Memory B cell (primary cell): Measurements from ENCODE around the gene WFDC1.

Experiments
- ATAC-seq: fragments of 150-1000 bp; cut with Tn5 transposase; 2 replicates; pipeline ENCODE4 v1.10.0; 2021; ENCODE audit warnings: low read depth, mild to moderate bottlenecking, moderate library complexity
- DNase-seq, 2 donors: peaks; one replicate each; pipeline ENCODE4 v3.0.0; 2022; ENCODE audit warnings: low spot score in 2 of 2
- H3K27ac Mint-ChIP-seq: one replicate; pipeline ENCODE4 v1.8.0; 2022; ENCODE audit warnings: mild to moderate bottlenecking, moderate library complexity, mixed read lengths
- H3K27me3 Mint-ChIP-seq: one replicate; pipeline ENCODE4 v1.8.0; 2022; ENCODE audit warnings: mixed read lengths
- H3K36me3 Mint-ChIP-seq: one replicate; pipeline ENCODE4 v1.8.0; 2022; ENCODE audit warnings: mild to moderate bottlenecking, mixed read lengths
- H3K4me1 Mint-ChIP-seq: one replicate; pipeline ENCODE4 v1.8.0; 2022; ENCODE audit warnings: mixed read lengths
- H3K4me3 Mint-ChIP-seq: one replicate; pipeline ENCODE4 v1.8.0; 2022; ENCODE audit warnings: mild to moderate bottlenecking, moderate library complexity, mixed read lengths
- H3K9me3 Mint-ChIP-seq: one replicate; pipeline ENCODE4 v1.8.0; 2022; ENCODE audit warnings: mixed read lengths

The WFDC1 gene

DNA sequence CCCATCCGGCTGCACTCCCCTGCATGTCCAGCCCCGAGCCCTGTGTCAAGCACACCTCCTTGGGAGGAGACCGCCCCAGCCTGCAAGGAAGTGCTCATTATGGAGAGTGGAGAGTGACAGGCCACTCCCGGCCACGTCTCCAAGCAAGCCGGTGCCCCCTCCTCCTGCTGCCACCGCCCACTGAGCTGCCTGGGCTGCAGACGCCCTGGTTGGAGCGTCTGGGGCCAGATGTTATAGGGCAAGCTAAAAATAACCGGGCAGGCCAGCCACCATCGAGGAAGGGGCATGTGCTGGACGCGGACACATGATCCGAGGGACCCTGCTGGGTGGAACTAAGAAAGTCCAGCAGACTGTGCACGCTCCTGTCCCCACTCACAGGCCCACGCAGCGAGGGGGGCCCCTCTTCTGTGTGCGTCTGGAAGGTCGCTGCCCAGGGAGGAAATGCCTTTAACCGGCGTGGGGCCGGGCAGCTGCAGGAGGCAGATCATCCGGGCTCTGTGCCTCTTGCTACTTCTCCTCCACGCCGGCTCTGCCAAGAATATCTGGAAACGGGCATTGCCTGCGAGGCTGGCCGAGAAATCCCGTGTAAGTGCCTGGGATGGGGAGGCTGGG, at the start of gene WFDC1:
Gene WFDC1, plus strand, starts transcription at position 348 of the 612 bp plus-strand sequence. Its CDS starts 94 bp downstream, at position 442.
- peaks cover 23% of the 10 kb centered on the region for H3K27me3 Mint-ChIP-seq
- H3K9me3 Mint-ChIP-seq: no peaks in the 10 kb centered on the region
- H3K4me1 Mint-ChIP-seq: peaks cover 8% of the 10 kb centered on the region
- ATAC-seq: no peak
- H3K4me3 Mint-ChIP-seq: no peak within 1 kb of the TSS
- no peak within 1 kb of the TSS for H3K27ac Mint-ChIP-seq
- no peak for DNase-seq
- H3K36me3 Mint-ChIP-seq: no peaks in the 10 kb centered on the region

DNA sequence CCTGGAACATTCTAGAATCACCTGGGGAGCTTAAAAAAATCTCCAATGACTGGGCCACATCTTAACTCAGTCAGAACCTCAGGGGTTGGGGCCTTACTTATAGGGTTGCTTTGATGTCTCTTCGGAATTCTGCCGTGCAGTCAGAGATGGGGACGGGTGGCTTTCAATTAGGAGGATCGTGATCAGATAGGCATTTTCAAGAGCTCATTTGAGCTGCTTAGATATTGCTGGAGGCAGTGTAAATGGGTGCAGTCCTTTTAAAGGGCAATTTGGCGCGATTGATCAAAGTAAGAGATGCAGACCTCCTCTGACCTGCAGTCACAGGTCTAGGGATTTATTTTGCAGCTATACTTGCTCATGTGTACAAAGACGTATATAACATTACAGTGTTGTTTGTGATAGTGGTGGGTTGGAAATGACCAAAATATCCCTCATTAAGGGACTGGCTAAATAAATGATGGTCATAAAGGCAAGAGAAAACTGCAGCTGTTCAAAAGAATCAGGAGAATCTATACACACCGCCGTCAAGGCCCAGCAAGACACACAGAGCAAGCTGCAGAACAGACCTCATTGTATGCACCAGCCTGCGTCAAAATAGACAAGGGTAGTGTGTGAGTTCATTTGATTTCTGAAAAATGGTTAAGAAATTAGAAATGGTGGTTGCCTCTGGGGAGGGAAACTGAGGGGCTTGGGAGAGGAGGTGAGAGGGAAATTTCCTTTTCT, 48.6 kb upstream of the WFDC1 start:
- Mint-ChIP-seq H3K4me1 (no peaks in the 10 kb centered on the region), H3K36me3 (no peaks in the 10 kb centered on the region), H3K4me3 (no peak overlapping the region), H3K27me3 (peaks cover 20% of the 10 kb centered on the region), H3K27ac (peak overlapping the region; percentile 9), H3K9me3 (peaks cover 4% of the 10 kb centered on the region)
- ATAC-seq: no peak
- no peak for DNase-seq

DNA sequence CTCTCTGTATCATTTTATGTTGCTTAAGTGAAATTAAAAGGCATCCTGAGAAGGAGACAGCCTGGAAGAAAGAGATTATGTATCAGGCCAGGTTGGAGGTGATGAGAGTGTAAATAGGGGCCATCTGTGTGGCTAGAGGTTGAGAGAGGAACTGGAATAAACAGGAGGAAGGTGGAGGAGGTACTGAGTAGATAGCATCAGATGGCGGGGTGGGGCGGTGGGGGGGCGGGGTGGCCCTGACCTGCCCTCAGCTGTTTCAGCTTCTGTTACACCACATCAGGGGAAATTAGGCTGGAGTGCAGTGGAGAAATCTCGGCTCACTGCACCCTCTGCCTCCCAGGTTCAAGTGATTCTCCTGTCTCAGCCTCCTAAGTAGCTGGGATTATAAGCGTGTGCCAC, 48.0 kb upstream of the WFDC1 start:
- Mint-ChIP-seq H3K9me3 (peaks cover 7% of the 10 kb centered on the region), H3K27ac (peak overlapping the region; percentile 9), H3K4me1 (no peaks in the 10 kb centered on the region), H3K36me3 (no peaks in the 10 kb centered on the region), H3K4me3 (no peak overlapping the region), H3K27me3 (peaks cover 25% of the 10 kb centered on the region)
- no peak for ATAC-seq
- DNase-seq: no peak

DNA sequence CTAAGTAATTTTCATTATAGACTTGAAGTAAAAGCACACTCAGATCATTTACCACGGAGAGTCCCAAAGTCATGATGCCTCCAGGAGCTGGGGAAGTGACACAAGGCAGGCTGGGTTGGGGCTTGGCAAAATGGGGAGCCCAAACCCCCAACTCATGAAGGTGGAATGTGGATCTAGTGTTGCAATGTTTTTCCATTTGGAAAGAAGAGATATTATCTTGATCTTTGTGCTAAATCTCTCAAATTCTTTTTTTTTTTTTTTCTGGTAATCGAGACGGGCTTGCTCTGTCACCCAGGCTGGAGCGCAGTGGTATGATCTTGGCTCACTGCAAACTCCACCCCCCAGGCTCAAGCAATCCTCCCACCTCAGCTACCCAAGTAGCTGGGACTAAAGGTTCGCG, 47.3 kb upstream of the WFDC1 start:
- peaks cover 31% of the 10 kb centered on the region for H3K27me3 Mint-ChIP-seq
- DNase-seq (no peak), ATAC-seq (no peak)
- H3K36me3 Mint-ChIP-seq: no peaks in the 10 kb centered on the region
- no peaks in the 10 kb centered on the region for H3K4me1 Mint-ChIP-seq
- no peak overlapping the region for H3K27ac Mint-ChIP-seq
- H3K4me3 Mint-ChIP-seq: no peak overlapping the region
- peaks cover 7% of the 10 kb centered on the region for H3K9me3 Mint-ChIP-seq

- no peak overlapping the region for H3K4me3 Mint-ChIP-seq
- no peaks in the 10 kb centered on the region for H3K36me3 Mint-ChIP-seq
- ATAC-seq (no peak), DNase-seq (no peak)
- H3K4me1 Mint-ChIP-seq: no peaks in the 10 kb centered on the region
- peaks cover 7% of the 10 kb centered on the region for H3K9me3 Mint-ChIP-seq
- peaks cover 31% of the 10 kb centered on the region for H3K27me3 Mint-ChIP-seq
- no peak overlapping the region for H3K27ac Mint-ChIP-seq
These were observed 46.8 kb upstream of the WFDC1 start for GRCh38 chr16:84247844-84248243.

- Mint-ChIP-seq H3K4me1 (no peaks in the 10 kb centered on the region), H3K9me3 (peaks cover 7% of the 10 kb centered on the region), H3K4me3 (no peak overlapping the region), H3K27ac (no peak overlapping the region), H3K36me3 (no peaks in the 10 kb centered on the region), H3K27me3 (peaks cover 28% of the 10 kb centered on the region)
- ATAC-seq (no peak), DNase-seq (no peak)
These were observed 42.5 kb upstream of the WFDC1 start for GRCh38 chr16:84252184-84252583.

DNA sequence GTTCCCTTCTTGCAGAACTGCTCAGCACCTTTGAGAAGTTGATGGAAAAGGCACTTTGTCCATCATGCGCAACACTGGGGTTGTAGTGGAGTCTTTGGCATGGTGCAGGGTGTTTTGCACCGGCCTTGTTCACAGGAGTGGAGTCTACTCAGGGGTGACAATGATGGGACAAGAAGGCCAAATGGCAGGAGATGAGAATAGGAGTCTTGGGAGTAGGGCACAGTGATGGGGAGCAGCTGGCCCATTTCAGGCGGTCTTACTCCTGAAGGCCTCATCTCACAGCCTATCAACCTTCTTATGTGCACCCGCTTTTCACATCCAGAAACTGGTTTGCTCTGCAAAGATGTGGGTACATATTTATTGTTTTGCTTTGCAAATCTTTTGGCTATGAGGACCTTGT, 41.5 kb upstream of the WFDC1 start:
- no peak overlapping the region for H3K27ac Mint-ChIP-seq
- no peak overlapping the region for H3K4me3 Mint-ChIP-seq
- peaks cover 7% of the 10 kb centered on the region for H3K9me3 Mint-ChIP-seq
- ATAC-seq (no peak), DNase-seq (no peak)
- H3K36me3 Mint-ChIP-seq: no peaks in the 10 kb centered on the region
- no peaks in the 10 kb centered on the region for H3K4me1 Mint-ChIP-seq
- peaks cover 24% of the 10 kb centered on the region for H3K27me3 Mint-ChIP-seq

DNA sequence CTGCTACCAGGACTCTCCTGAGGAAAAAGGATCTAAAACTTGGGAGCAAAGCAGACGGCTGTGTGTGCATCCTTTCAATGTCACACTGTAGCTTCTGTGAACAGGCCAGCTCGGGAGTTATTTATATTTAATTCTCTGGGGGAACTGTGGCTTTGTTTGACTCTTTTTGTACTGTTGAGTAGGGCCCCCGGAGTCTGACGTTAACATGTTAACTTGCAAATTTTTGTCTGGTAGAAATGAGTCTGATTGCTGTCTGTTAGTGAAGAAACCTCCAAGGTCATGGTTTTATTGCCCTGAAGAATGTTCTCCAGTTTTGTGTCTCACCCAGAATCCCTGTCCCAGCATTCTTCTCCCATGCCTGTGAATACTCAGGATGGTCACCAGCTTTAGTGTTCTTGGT, 40.6 kb upstream of the WFDC1 start:
- Mint-ChIP-seq H3K36me3 (no peaks in the 10 kb centered on the region), H3K4me1 (no peaks in the 10 kb centered on the region), H3K27me3 (peaks cover 25% of the 10 kb centered on the region), H3K4me3 (no peak overlapping the region), H3K27ac (no peak overlapping the region), H3K9me3 (peaks cover 8% of the 10 kb centered on the region)
- ATAC-seq (no peak), DNase-seq (no peak)

DNA sequence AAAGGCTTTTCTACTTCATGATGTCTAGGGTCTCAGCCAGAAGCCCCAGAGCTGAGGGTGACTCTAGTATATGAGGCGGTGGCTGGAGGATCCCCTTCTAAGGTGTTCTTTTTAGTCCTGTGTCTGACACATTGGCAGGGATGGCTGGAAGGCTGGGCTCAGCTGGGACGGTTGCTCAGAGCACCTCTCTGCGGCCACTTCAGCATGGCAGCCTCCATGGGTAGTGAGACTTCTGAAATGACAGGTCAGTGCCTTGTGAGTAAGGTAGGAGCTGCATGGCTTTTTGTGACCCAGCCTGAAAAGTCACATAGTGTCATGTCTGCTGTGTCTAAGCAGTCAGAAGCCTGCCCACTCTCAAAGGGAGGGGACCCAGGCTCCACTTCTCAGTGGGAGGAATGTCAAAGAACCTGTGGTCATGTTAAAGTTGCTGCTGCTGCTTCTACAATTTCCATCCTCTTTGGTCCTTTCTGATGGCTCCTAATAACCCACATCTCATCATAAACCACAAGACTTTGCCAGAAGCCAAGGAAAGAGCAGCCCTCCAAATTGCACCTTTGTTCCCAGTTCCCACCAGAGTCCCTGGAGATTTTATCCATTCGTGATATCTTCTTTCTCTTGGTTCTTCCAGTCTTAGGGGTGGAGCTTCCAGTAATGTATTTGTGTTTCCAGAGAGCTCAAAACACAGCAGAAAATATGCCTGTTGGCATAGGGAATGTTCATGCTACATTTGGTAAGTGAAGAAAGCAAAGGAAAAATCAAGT, 39.4 kb upstream of the WFDC1 start:
- DNase-seq (no peak), ATAC-seq (no peak)
- H3K4me3 Mint-ChIP-seq: no peak overlapping the region
- H3K36me3 Mint-ChIP-seq: no peaks in the 10 kb centered on the region
- H3K4me1 Mint-ChIP-seq: no peaks in the 10 kb centered on the region
- H3K27me3 Mint-ChIP-seq: peaks cover 24% of the 10 kb centered on the region
- peaks cover 9% of the 10 kb centered on the region for H3K9me3 Mint-ChIP-seq
- no peak overlapping the region for H3K27ac Mint-ChIP-seq

- ATAC-seq (no peak), DNase-seq (no peak)
- Mint-ChIP-seq H3K4me3 (no peak overlapping the region), H3K27me3 (peaks cover 11% of the 10 kb centered on the region), H3K27ac (no peak overlapping the region), H3K36me3 (no peaks in the 10 kb centered on the region), H3K4me1 (no peaks in the 10 kb centered on the region), H3K9me3 (peaks cover 7% of the 10 kb centered on the region)
These were observed 36.4 kb upstream of the WFDC1 start for GRCh38 chr16:84258266-84258665.

DNA sequence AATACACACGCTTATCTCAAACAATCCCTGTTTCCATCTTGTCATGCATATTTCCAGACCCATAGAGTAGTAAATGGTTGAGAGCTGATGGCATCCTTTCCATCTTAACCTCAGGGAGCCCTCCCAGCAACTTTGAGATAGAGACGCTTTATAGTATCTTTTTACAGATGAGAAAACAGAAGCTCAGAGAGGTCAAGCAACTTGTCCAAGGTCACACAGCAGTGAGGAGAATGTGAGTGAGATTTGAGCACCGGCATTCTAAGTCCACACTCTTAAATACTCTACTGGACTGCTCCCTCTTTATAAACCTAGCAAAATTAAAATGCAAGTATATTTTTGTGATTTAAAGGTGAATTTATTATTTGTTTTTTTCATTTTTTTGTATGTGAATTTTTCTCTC, 35.0 kb upstream of the WFDC1 start:
- H3K9me3 Mint-ChIP-seq: peaks cover 7% of the 10 kb centered on the region
- H3K4me1 Mint-ChIP-seq: no peaks in the 10 kb centered on the region
- ATAC-seq (no peak), DNase-seq (no peak)
- peaks cover 14% of the 10 kb centered on the region for H3K27me3 Mint-ChIP-seq
- H3K4me3 Mint-ChIP-seq: no peak overlapping the region
- no peak overlapping the region for H3K27ac Mint-ChIP-seq
- H3K36me3 Mint-ChIP-seq: no peaks in the 10 kb centered on the region

DNA sequence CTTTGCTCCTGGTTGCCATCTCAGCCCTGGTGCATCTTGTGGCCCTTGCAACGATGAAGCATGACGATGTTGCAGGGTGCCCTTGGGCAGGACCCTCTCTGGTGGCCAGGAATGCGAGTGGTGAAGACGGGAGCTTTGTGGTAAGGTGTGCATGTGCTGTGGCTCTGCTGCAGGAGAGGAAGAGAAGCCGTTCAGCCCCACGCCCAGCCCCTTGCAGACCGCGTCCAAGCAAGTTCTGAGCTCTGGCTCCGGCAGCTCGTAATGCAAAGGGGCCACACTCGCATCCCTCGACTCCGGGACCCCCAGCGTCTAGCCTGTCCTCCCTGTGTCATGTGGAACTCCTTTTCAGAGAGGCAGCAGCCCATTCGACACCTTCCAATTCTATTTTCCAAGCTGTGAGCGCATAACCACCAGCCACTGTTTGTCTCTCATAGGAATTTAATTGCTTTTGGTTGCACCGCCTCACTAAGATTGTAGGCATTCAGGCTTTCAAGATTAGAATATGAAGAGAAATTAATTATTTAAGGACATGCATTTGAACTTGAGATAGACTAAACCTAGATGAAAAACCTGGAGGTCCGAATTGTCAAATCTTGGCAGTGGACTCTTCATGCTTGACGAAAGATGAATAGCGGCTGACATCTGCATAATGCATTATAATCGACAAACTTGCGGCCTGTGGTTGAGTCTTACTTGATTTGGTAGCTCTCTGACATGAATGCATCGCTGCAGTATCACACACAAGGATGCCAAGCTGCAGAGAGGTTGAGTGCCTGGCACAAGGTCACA, 33.7 kb upstream of the WFDC1 start:
- Mint-ChIP-seq H3K27me3 (peaks cover 15% of the 10 kb centered on the region), H3K9me3 (peaks cover 4% of the 10 kb centered on the region)

DNA sequence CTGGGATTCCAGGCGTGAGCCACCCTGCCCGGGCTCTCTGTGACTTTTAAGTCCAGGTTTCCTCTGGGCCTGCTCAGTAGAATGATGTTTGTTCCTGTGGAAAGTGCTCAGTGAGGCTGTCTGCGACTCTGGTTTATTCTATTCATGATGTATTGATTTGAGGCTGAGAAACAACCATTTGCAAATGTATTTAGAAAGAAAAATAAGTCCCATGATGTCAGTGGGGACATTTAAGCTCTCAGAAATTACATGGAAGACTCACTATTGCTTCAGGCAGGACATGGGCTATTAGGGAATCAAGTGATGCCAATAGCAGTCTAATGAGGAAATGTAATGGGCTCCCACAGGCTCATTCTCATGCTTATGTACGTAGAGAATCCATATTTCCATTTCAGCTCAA, 32.6 kb upstream of the WFDC1 start:
- ATAC-seq (no peak), DNase-seq (no peak)
- no peak overlapping the region for H3K4me3 Mint-ChIP-seq
- H3K27me3 Mint-ChIP-seq: peaks cover 13% of the 10 kb centered on the region
- no peak overlapping the region for H3K27ac Mint-ChIP-seq
- H3K36me3 Mint-ChIP-seq: no peaks in the 10 kb centered on the region
- no peaks in the 10 kb centered on the region for H3K4me1 Mint-ChIP-seq
- H3K9me3 Mint-ChIP-seq: peaks cover 2% of the 10 kb centered on the region

More for the DNA sequence above, 33.7 kb upstream of the WFDC1 start:
- DNase-seq (no peak), ATAC-seq (no peak)
- no peaks in the 10 kb centered on the region for H3K4me1 Mint-ChIP-seq
- H3K27ac Mint-ChIP-seq: no peak overlapping the region
- H3K4me3 Mint-ChIP-seq: no peak overlapping the region
- H3K36me3 Mint-ChIP-seq: no peaks in the 10 kb centered on the region

GRCh38 chr16:84262939-84263338, 31.7 kb upstream of the WFDC1 start:
- ATAC-seq (no peak), DNase-seq (no peak)
- H3K27me3 Mint-ChIP-seq: peaks cover 13% of the 10 kb centered on the region
- no peaks in the 10 kb centered on the region for H3K4me1 Mint-ChIP-seq
- H3K36me3 Mint-ChIP-seq: no peaks in the 10 kb centered on the region
- peaks cover 2% of the 10 kb centered on the region for H3K9me3 Mint-ChIP-seq
- H3K4me3 Mint-ChIP-seq: no peak overlapping the region
- H3K27ac Mint-ChIP-seq: no peak overlapping the region
